ENCODE measurements around the gene POLR2L.

DNA sequence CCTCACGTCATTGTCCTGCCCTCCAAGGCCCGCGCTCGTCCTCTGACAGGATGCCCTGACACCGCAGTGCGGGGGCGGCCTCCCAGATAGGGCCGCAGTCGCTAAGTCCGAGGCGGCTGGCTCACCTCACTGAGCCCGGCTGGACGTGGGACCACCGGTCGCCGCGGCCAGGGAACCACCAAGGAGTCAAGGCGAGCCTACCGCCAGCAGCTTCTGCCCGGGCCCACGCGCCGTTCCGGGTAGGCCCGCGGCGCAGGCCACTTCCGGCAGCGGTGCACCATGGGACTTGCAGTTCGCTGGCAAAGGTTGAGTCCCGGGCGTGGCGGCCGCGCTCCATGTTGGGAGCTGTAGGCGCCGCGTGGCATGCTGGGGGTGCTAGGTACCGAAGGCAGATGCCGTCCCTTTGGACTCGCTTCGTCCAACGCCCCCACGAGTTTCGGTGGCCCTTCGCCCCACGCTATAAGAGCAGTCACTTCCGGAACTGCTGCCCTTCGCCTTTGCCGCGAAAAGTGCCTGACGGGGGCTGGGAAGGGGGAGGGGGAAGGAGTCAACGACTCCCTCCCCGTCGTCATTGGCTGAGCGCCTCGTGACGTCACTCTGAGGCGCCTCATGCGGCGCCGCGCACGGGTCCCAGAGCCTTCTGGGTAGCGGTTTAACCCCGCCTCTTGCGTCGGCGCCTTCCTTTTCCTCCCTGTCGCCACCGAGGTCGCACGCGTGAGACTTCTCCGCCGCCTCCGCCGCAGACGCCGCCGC lies 32.9 kb downstream of the POLR2L start, which contains the start of gene RPLP2:
- TF ChIP-seq CTCF (IDR thresholded peaks at IDR 0.05; ENCODE audit: insufficient read depth, low read length, poor library complexity, severe bottlenecking) (no peak), EZH2phosphoT487 (conservative IDR thresholded peaks at IDR 0.05; ENCODE audit: low read length) (no peak)
